Activated naive CD8-positive, alpha-beta T cell treated with anti-CD3 and anti-CD28 coated beads, Interleukin-2, amount 50 U/mL, for 24 hours (primary cell): ENCODE data around the gene B3GALT5.
"Not testable (repeated sequence)": the region's sequence is repeated elsewhere in the genome, so short reads cannot be mapped to it uniquely, and the experiment has no call there.

Source experiments
- ATAC-seq: fragments of 150-1000 bp; cut with Tn5 transposase; one replicate; pipeline ENCODE4 v1.10.0; 2021
- DNase-seq: peaks from one replicate; pipeline ENCODE4 v3.0.0; 2021
- H3K27ac Mint-ChIP-seq: one replicate; pipeline ENCODE4 v1.8.0; 2021; ENCODE audit warnings: mild to moderate bottlenecking, mixed read lengths
- H3K27me3 Mint-ChIP-seq: one replicate; pipeline ENCODE4 v1.8.0; 2021; ENCODE audit warnings: mixed read lengths
- H3K36me3 Mint-ChIP-seq: one replicate; pipeline ENCODE4 v1.8.0; 2021; ENCODE audit warnings: low read depth, mixed read lengths
- H3K4me1 Mint-ChIP-seq: one replicate; pipeline ENCODE4 v1.8.0; 2021; ENCODE audit warnings: mixed read lengths
- H3K4me3 Mint-ChIP-seq: one replicate; pipeline ENCODE4 v1.8.0; 2021; ENCODE audit warnings: mild to moderate bottlenecking, moderate library complexity, mixed read lengths
- H3K9me3 Mint-ChIP-seq: one replicate; pipeline ENCODE4 v1.8.0; 2021; ENCODE audit warnings: mixed read lengths

The B3GALT5 gene

DNA sequence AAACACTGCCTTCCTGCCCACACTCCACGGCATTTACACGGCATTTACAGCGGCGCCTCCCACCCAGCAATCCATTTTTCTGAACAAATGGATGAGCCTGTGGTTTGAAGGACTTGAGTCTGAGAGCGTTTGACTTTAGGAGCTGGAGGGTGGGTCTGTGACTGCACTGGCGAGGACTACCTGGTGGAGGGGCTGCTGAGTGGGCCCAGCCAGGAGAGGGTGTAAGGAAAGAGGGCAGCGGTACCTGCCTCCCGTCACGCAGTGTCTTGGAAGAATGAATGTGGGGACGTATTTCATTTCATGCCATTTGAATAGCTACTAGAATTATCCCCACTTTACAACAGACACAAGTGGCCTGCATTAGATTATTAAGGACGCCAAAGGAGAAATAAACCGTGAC is 62.9 kb downstream of the B3GALT5 start:
- Mint-ChIP-seq H3K36me3 (no peaks in the 10 kb centered on the region), H3K27me3 (no peaks in the 10 kb centered on the region), H3K4me3 (no peak overlapping the region), H3K9me3 (no peaks in the 10 kb centered on the region), H3K4me1 (no peaks in the 10 kb centered on the region), H3K27ac (no peak overlapping the region)
- no peak for ATAC-seq
- no peak for DNase-seq

DNA sequence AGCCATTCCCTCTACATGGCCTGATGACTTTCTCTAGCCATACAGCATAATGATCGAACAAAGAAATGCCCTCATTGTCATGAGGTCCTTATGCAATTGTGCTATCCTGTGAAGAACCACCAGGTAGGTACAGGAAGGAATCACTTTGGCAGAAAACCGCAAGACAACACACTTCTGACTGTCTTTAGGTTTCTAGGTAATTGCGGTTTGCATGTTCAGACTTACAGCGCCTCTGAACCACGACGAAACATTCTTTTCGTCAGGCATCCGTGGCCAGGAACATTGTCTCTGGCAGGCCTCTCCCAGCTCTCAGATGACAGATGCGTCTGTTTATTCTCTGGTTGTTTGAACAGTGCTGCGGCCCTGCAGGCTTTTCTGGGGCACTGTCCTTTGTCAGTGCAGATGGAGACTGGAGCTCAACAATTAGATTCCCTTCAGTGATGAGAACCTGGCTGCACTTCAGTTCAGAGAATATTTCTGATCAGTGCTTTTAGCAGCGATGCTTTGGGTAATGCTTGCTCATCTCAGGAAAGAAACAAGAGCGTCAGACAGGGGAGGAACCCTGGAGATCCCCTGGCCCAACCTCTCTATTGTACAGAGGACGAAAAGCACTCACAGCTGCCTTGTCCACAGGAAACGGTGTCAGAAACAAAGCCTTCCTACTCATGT is 63.4 kb downstream of the B3GALT5 start:
- Mint-ChIP-seq H3K36me3 (no peaks in the 10 kb centered on the region), H3K27ac (no peak overlapping the region)

DNA sequence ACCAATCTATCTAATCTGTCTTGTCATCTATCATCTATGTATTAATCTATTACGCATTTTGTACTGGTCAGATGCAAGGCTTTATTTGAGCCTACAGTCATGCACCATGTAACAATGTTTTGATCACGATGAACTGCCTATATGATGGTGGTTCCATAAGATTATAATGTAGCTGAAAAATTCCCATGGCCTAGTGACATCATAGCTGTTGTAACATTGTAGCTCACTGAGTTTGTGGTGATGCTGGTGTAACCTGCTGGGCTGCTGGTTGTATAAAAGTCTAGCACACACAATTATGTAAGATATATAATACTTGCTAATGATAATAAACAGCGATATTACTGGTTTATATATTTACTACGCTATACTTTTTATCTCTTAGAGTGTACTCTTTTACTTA is 67.5 kb downstream of the B3GALT5 start:
- no peak for DNase-seq
- no peak for ATAC-seq
- no peaks in the 10 kb centered on the region for H3K27me3 Mint-ChIP-seq
- H3K4me3 Mint-ChIP-seq = no peak overlapping the region
- H3K9me3 Mint-ChIP-seq = no peaks in the 10 kb centered on the region
- no peak overlapping the region for H3K27ac Mint-ChIP-seq
- H3K36me3 Mint-ChIP-seq = no peaks in the 10 kb centered on the region
- no peaks in the 10 kb centered on the region for H3K4me1 Mint-ChIP-seq

More for the DNA sequence above, 63.4 kb downstream of the B3GALT5 start:
- ATAC-seq (no peak), DNase-seq (no peak)
- H3K4me3 Mint-ChIP-seq = no peak overlapping the region
- H3K9me3 Mint-ChIP-seq = no peaks in the 10 kb centered on the region
- no peaks in the 10 kb centered on the region for H3K4me1 Mint-ChIP-seq
- H3K27me3 Mint-ChIP-seq = no peaks in the 10 kb centered on the region

GRCh38 chr21:39681257-39681656 is 68.5 kb downstream of the B3GALT5 start:
- no peaks in the 10 kb centered on the region for H3K4me1 Mint-ChIP-seq
- ATAC-seq (no peak), DNase-seq (no peak)
- H3K27me3 Mint-ChIP-seq = no peaks in the 10 kb centered on the region
- H3K27ac Mint-ChIP-seq = no peak overlapping the region
- H3K9me3 Mint-ChIP-seq = no peaks in the 10 kb centered on the region
- no peak overlapping the region for H3K4me3 Mint-ChIP-seq
- H3K36me3 Mint-ChIP-seq = no peaks in the 10 kb centered on the region

GRCh38 chr21:39681845-39682244 is 69.1 kb downstream of the B3GALT5 start:
- no peak for ATAC-seq
- Mint-ChIP-seq H3K27me3 (no peaks in the 10 kb centered on the region), H3K4me1 (no peaks in the 10 kb centered on the region), H3K9me3 (no peaks in the 10 kb centered on the region), H3K4me3 (no peak overlapping the region), H3K36me3 (no peaks in the 10 kb centered on the region), H3K27ac (no peak overlapping the region)
- DNase-seq = no peak

DNA sequence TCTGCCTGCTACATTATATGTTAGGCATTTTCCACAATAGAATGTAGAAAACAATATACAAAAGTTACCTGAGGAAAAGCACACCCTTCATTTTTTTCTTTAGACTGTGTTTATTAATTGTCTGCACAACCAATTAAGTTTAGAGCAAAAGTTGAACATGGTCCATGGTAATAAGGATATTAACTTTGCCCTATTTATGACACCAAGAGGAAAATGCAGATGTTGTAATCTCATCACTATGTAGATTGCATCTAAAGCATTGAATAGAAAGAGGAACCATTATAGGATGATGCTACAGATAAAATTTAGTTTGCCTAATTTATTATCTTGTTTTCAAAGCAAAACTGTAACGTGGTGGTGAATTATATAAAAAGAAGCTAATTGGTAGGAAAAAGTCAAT is 72.5 kb downstream of the B3GALT5 start:
- ATAC-seq = no peak
- no peaks in the 10 kb centered on the region for H3K36me3 Mint-ChIP-seq
- H3K4me3 Mint-ChIP-seq = no peak overlapping the region
- no peak for DNase-seq
- H3K4me1 Mint-ChIP-seq = no peaks in the 10 kb centered on the region
- no peak overlapping the region for H3K27ac Mint-ChIP-seq
- no peaks in the 10 kb centered on the region for H3K9me3 Mint-ChIP-seq
- no peaks in the 10 kb centered on the region for H3K27me3 Mint-ChIP-seq

DNA sequence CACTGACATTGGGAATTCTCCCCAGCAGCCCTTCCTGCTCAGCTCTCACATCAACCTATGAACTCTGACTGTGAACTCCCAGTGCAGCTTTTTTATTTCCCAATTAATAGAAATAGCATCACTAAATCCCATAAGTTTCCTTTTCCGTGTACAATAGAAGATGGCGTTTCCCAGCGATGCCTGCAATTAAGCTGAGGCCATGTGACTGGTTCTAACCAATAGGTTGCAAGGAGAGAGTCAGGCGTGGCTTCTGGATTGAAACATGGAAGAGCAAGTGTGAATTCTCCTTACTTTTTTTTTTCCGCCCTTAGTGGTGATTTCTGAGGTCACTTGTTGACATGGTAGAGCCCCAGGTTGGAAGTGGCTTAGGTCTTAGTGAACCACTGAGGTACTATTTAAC is 73.3 kb downstream of the B3GALT5 start:
- no peaks in the 10 kb centered on the region for H3K4me1 Mint-ChIP-seq
- H3K4me3 Mint-ChIP-seq = no peak overlapping the region
- H3K9me3 Mint-ChIP-seq = no peaks in the 10 kb centered on the region
- no peak overlapping the region for H3K27ac Mint-ChIP-seq
- DNase-seq = no peak
- ATAC-seq = no peak
- no peaks in the 10 kb centered on the region for H3K36me3 Mint-ChIP-seq
- no peaks in the 10 kb centered on the region for H3K27me3 Mint-ChIP-seq

- Mint-ChIP-seq H3K4me3 (no peak overlapping the region), H3K9me3 (no peaks in the 10 kb centered on the region), H3K4me1 (no peaks in the 10 kb centered on the region), H3K27ac (no peak overlapping the region), H3K27me3 (no peaks in the 10 kb centered on the region), H3K36me3 (no peaks in the 10 kb centered on the region)
- ATAC-seq (no peak), DNase-seq (no peak)
Observed at GRCh38 chr21:39686646-39687468, 74.1 kb downstream of the B3GALT5 start.

GRCh38 chr21:39688010-39688409 is 75.3 kb downstream of the B3GALT5 start:
- no peak overlapping the region for H3K4me3 Mint-ChIP-seq
- no peaks in the 10 kb centered on the region for H3K36me3 Mint-ChIP-seq
- H3K27ac Mint-ChIP-seq = no peak overlapping the region
- no peaks in the 10 kb centered on the region for H3K4me1 Mint-ChIP-seq
- no peaks in the 10 kb centered on the region for H3K27me3 Mint-ChIP-seq
- ATAC-seq (no peak), DNase-seq (no peak)
- no peaks in the 10 kb centered on the region for H3K9me3 Mint-ChIP-seq

GRCh38 chr21:39689860-39690259 is 77.1 kb downstream of the B3GALT5 start:
- H3K27me3 Mint-ChIP-seq, H3K4me1 Mint-ChIP-seq, DNase-seq, H3K27ac Mint-ChIP-seq, H3K36me3 Mint-ChIP-seq, H3K4me3 Mint-ChIP-seq, H3K9me3 Mint-ChIP-seq, ATAC-seq: not testable (repeated sequence)

DNA sequence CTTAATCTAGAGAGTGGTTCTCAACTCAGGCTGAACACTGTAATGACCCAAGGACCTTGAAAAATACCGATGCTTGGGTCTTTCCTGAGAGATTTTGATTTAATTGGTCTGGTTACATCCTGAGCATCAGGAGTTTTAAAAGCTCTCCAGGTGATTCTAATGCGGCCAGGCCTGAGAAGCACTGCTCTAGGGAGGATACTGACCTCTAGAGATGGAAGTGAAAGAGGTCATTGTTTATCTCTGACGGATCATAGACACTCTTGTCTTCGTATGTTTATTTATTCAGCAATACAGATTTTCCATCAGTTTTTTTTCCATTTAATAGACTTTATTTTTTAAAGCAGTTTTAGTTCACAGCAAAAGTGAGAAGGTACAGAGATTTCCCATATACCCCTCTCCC is 77.7 kb downstream of the B3GALT5 start:
- H3K4me1 Mint-ChIP-seq = no peaks in the 10 kb centered on the region
- no peaks in the 10 kb centered on the region for H3K9me3 Mint-ChIP-seq
- DNase-seq (no peak), ATAC-seq (no peak)
- no peak overlapping the region for H3K27ac Mint-ChIP-seq
- no peaks in the 10 kb centered on the region for H3K36me3 Mint-ChIP-seq
- peaks cover 2% of the 10 kb centered on the region for H3K27me3 Mint-ChIP-seq
- no peak overlapping the region for H3K4me3 Mint-ChIP-seq

GRCh38 chr21:39694750-39695149 is 82.0 kb downstream of the B3GALT5 start:
- Mint-ChIP-seq H3K9me3 (no peaks in the 10 kb centered on the region), H3K36me3 (no peaks in the 10 kb centered on the region), H3K4me1 (no peaks in the 10 kb centered on the region), H3K27me3 (peaks cover 2% of the 10 kb centered on the region), H3K27ac (no peak overlapping the region), H3K4me3 (no peak overlapping the region)
- ATAC-seq = no peak
- DNase-seq = no peak

DNA sequence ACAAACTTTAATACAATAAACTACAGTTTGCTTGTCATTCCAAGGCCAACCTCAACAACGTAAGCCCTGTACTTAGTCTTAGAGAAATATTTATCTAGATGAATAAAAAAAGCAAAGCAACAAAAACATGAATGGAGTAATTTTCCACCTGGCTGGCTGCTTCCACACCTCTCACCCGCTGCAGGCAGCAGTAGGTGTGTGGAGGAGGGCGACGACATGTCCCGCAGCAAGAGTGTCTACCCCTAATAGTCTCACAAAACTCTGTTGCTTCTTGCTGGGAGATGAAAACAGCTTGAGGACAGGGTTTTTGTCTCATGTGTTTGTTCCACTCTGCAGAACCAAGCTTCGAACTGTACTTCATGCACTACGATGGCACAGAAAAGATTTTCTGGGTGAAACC is 83.5 kb downstream of the B3GALT5 start:
- H3K9me3 Mint-ChIP-seq = no peaks in the 10 kb centered on the region
- H3K27ac Mint-ChIP-seq = no peak overlapping the region
- no peaks in the 10 kb centered on the region for H3K36me3 Mint-ChIP-seq
- peaks cover 6% of the 10 kb centered on the region for H3K27me3 Mint-ChIP-seq
- ATAC-seq (no peak), DNase-seq (no peak)
- H3K4me1 Mint-ChIP-seq = no peaks in the 10 kb centered on the region
- H3K4me3 Mint-ChIP-seq = no peak overlapping the region

GRCh38 chr21:39696618-39697017 is 83.9 kb downstream of the B3GALT5 start:
- ATAC-seq (no peak), DNase-seq (no peak)
- no peaks in the 10 kb centered on the region for H3K4me1 Mint-ChIP-seq
- no peaks in the 10 kb centered on the region for H3K9me3 Mint-ChIP-seq
- peaks cover 6% of the 10 kb centered on the region for H3K27me3 Mint-ChIP-seq
- no peaks in the 10 kb centered on the region for H3K36me3 Mint-ChIP-seq
- H3K4me3 Mint-ChIP-seq = no peak overlapping the region
- H3K27ac Mint-ChIP-seq = no peak overlapping the region

GRCh38 chr21:39700318-39700717 is 87.6 kb downstream of the B3GALT5 start:
- Mint-ChIP-seq H3K27me3 (peaks cover 7% of the 10 kb centered on the region), H3K4me1 (no peaks in the 10 kb centered on the region), H3K4me3 (no peak overlapping the region), H3K27ac (no peak overlapping the region), H3K36me3 (no peaks in the 10 kb centered on the region), H3K9me3 (peaks cover 6% of the 10 kb centered on the region)
- no peak for DNase-seq
- no peak for ATAC-seq
